ENCODE data around the gene DIDO1. TPM values are rescaled to one million over a fixed set of nuclear protein-coding genes. Genes with fewer than 3 reads are reported as not detected.

DIDO1 gene
- polyA plus RNA-seq, 2 donors, result 17.3 TPM

- Histone ChIP-seq H3K36me3 (ENCODE audit: control insufficient read depth in 2 of 2, insufficient read depth in 2 of 2, low read length in 1 of 2) (no peaks in the 10 kb centered on the region), H3K27ac (ENCODE audit: low read depth in 2 of 2, low read length in 1 of 2) (no peak overlapping the region), H3K9me3 (ENCODE audit: control insufficient read depth in 2 of 2, insufficient read depth in 1 of 2, low read depth in 1 of 2, low read length in 1 of 2) (no peaks in the 10 kb centered on the region), H3K27me3 (ENCODE audit: control insufficient read depth in 1 of 2, insufficient read depth in 2 of 2, low read length in 2 of 2) (no peaks in the 10 kb centered on the region), H3K4me1 (ENCODE audit: control insufficient read depth in 2 of 2, insufficient read depth in 2 of 2, low read length in 1 of 2) (peaks cover 0 to 3% of the 10 kb centered on the region in 2 donors), H3K4me3 (ENCODE audit: low read depth in 1 of 2, low read length in 2 of 2) (no peak overlapping the region)
- WGBS, 2 donors, result 81 to 82% methylated on average over 16 of the region's 16 CpGs
Observed at GRCh38 chr20:62841705-62842212, 84.5 kb downstream of the DIDO1 start.

- no peaks in the 10 kb centered on the region for H3K9me3 ChIP-seq (ENCODE audit: control insufficient read depth in 2 of 2, insufficient read depth in 1 of 2, low read depth in 1 of 2, low read length in 1 of 2)
- WGBS, 2 donors, result 79 to 80% methylated on average over 45 of the region's 45 CpGs
- no peak overlapping the region for H3K27ac ChIP-seq (ENCODE audit: low read depth in 2 of 2, low read length in 1 of 2)
- no peaks in the 10 kb centered on the region for H3K27me3 ChIP-seq (ENCODE audit: control insufficient read depth in 1 of 2, insufficient read depth in 2 of 2, low read length in 2 of 2)
- no peak overlapping the region for H3K4me3 ChIP-seq (ENCODE audit: low read depth in 1 of 2, low read length in 2 of 2)
- peaks cover 0 to 3% of the 10 kb centered on the region in 2 donors for H3K4me1 ChIP-seq (ENCODE audit: control insufficient read depth in 2 of 2, insufficient read depth in 2 of 2, low read length in 1 of 2)
- H3K36me3 ChIP-seq (ENCODE audit: control insufficient read depth in 2 of 2, insufficient read depth in 2 of 2, low read length in 1 of 2), result no peaks in the 10 kb centered on the region
Observed at GRCh38 chr20:62840244-62841197, 85.8 kb downstream of the DIDO1 start.

DNA sequence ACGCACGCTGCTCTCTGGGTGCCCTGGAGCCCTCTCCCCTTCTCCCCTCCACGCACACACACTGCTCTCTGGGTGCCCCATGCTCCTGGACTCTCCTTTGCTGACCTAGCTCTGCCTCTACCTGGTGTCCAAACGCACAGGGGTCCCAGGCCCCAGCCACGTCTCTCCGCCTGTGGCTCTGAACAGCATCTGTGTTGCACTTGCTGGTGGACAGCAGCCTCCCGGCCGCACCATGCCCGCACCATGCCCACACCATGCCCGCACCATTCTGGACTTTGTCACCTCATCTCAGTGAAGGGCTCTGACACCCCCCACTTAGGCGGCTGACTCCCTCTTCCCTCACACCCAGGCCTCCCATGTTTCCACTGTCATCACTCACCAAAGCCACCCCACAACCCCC lies 86.5 kb downstream of the DIDO1 start:
- Histone ChIP-seq H3K27me3 (ENCODE audit: control insufficient read depth in 1 of 2, insufficient read depth in 2 of 2, low read length in 2 of 2) (no peaks in the 10 kb centered on the region), H3K27ac (ENCODE audit: low read depth in 2 of 2, low read length in 1 of 2) (no peak overlapping the region), H3K4me3 (ENCODE audit: low read depth in 1 of 2, low read length in 2 of 2) (no peak overlapping the region), H3K36me3 (ENCODE audit: control insufficient read depth in 2 of 2, insufficient read depth in 2 of 2, low read length in 1 of 2) (no peaks in the 10 kb centered on the region), H3K4me1 (ENCODE audit: control insufficient read depth in 2 of 2, insufficient read depth in 2 of 2, low read length in 1 of 2) (peaks cover 0 to 3% of the 10 kb centered on the region in 2 donors), H3K9me3 (ENCODE audit: control insufficient read depth in 2 of 2, insufficient read depth in 1 of 2, low read depth in 1 of 2, low read length in 1 of 2) (no peaks in the 10 kb centered on the region)
- WGBS, 2 donors, result 89 to 95% methylated on average over 11 of the region's 11 CpGs

- Histone ChIP-seq H3K27ac (ENCODE audit: low read depth in 2 of 2, low read length in 1 of 2) (no peak overlapping the region), H3K4me3 (ENCODE audit: low read depth in 1 of 2, low read length in 2 of 2) (no peak overlapping the region), H3K36me3 (ENCODE audit: control insufficient read depth in 2 of 2, insufficient read depth in 2 of 2, low read length in 1 of 2) (no peaks in the 10 kb centered on the region), H3K4me1 (ENCODE audit: control insufficient read depth in 2 of 2, insufficient read depth in 2 of 2, low read length in 1 of 2) (peaks cover 0 to 3% of the 10 kb centered on the region in 2 donors), H3K27me3 (ENCODE audit: control insufficient read depth in 1 of 2, insufficient read depth in 2 of 2, low read length in 2 of 2) (no peaks in the 10 kb centered on the region), H3K9me3 (ENCODE audit: control insufficient read depth in 2 of 2, insufficient read depth in 1 of 2, low read depth in 1 of 2, low read length in 1 of 2) (no peaks in the 10 kb centered on the region)
- 88 to 89% methylated on average over 8 of the region's 8 CpGs for WGBS, 2 donors
Observed at GRCh38 chr20:62839261-62839660, 87.0 kb downstream of the DIDO1 start.

DNA sequence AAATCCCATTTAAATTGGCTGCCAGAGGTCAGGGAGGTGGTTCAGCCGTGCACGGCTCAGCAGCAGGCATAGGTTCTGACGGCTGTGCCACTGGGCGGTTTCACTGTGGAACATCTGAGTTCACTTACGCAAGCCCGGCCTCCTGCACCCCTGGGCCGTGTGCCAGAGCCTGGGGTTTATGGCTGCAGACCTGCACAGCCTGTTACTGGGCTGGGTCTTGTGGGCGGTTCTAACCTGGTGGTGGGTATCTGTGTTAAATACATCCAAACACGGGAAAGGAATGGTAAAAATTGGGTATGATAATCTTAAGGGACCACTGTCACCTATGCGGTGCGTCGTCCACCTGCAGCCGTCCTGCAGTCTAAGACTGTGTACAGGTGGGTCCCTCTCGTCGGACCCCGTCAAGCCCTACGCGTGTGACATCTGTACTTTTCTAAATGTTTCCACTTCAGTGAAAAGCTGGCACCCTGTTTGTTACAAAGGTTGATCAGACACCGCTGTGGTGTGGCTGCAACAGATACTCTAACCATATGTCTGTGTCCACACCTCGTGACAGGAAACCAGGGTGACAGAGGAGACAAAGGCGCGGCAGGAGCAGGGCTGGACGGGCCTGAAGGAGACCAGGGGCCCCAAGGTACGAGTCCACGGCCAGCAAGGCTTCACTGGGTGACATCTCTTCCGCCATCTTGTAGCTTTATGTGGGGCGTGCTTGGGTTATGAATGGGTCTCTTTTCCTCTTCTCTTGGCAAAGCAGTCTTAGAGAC lies 88.0 kb downstream of the DIDO1 start:
- H3K36me3 ChIP-seq (ENCODE audit: control insufficient read depth in 2 of 2, insufficient read depth in 2 of 2, low read length in 1 of 2), result no peaks in the 10 kb centered on the region
- H3K4me3 ChIP-seq (ENCODE audit: low read depth in 1 of 2, low read length in 2 of 2), result no peak overlapping the region
- no peaks in the 10 kb centered on the region for H3K9me3 ChIP-seq (ENCODE audit: control insufficient read depth in 2 of 2, insufficient read depth in 1 of 2, low read depth in 1 of 2, low read length in 1 of 2)
- no peak overlapping the region for H3K27ac ChIP-seq (ENCODE audit: low read depth in 2 of 2, low read length in 1 of 2)
- no peaks in the 10 kb centered on the region for H3K27me3 ChIP-seq (ENCODE audit: control insufficient read depth in 1 of 2, insufficient read depth in 2 of 2, low read length in 2 of 2)
- H3K4me1 ChIP-seq (ENCODE audit: control insufficient read depth in 2 of 2, insufficient read depth in 2 of 2, low read length in 1 of 2), result peaks cover 0 to 3% of the 10 kb centered on the region in 2 donors
- 66 to 71% methylated on average over 27 of the region's 27 CpGs for WGBS, 2 donors

GRCh38 chr20:62837790-62838127 lies 88.5 kb downstream of the DIDO1 start:
- no peaks in the 10 kb centered on the region for H3K27me3 ChIP-seq (ENCODE audit: control insufficient read depth in 1 of 2, insufficient read depth in 2 of 2, low read length in 2 of 2)
- 75 to 78% methylated on average over 8 of the region's 8 CpGs for WGBS, 2 donors
- H3K4me3 ChIP-seq (ENCODE audit: low read depth in 1 of 2, low read length in 2 of 2), result no peak overlapping the region
- H3K9me3 ChIP-seq (ENCODE audit: control insufficient read depth in 2 of 2, insufficient read depth in 1 of 2, low read depth in 1 of 2, low read length in 1 of 2), result no peaks in the 10 kb centered on the region
- H3K4me1 ChIP-seq (ENCODE audit: control insufficient read depth in 2 of 2, insufficient read depth in 2 of 2, low read length in 1 of 2), result peaks cover 0 to 6% of the 10 kb centered on the region in 2 donors
- no peaks in the 10 kb centered on the region for H3K36me3 ChIP-seq (ENCODE audit: control insufficient read depth in 2 of 2, insufficient read depth in 2 of 2, low read length in 1 of 2)
- H3K27ac ChIP-seq (ENCODE audit: low read depth in 2 of 2, low read length in 1 of 2), result no peak overlapping the region

- Histone ChIP-seq H3K36me3 (ENCODE audit: control insufficient read depth in 2 of 2, insufficient read depth in 2 of 2, low read length in 1 of 2) (no peaks in the 10 kb centered on the region), H3K27ac (ENCODE audit: low read depth in 2 of 2, low read length in 1 of 2) (no peak overlapping the region), H3K4me3 (ENCODE audit: low read depth in 1 of 2, low read length in 2 of 2) (no peak overlapping the region)
Observed at GRCh38 chr20:62836967-62837490, 89.3 kb downstream of the DIDO1 start.

DNA sequence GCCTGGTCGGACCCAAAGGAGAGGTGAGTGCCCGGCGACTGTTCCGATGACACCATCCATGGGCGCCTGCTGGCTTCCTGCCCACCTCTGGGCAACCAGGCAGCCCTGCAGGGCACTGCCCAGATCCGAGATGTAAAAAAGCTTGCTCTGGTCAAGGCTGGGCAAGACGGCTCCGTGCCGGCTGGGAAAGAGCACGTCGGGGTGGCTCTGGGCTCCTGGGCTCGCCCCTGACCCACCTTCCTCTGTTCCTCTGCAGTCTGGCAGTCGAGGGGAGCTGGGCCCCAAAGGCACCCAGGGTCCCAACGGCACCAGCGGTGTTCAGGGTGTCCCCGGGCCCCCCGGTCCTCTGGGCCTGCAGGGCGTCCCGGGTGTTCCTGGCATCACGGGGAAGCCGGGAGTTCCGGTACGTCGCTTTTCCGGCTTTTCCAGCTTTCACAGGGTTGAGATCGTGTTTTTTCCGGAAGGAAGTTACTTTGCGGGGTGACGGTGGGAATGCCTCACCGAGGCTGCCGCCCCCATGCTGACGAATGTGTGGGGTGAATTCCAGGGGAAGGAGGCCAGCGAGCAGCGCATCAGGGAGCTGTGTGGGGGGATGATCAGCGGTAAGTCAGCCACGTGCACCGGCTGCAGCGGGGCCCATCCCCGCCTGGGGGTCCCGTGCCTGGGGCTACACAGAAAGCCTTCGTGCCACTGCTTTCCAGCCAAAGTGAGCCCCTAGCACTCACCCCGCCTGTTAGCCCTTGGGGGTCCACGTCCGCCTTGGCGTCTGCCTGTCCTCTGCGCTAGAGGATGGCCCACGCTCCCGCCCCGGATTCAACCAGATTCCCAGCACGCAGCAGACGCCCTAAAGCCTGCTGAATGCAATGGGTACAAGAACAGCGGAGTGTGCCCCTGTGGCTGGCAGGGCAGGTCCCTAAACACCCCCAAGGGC lies 90.1 kb downstream of the DIDO1 start:
- WGBS, 2 donors, result 63 to 69% methylated on average over 52 of the region's 52 CpGs
- Histone ChIP-seq H3K36me3 (ENCODE audit: control insufficient read depth in 2 of 2, insufficient read depth in 2 of 2, low read length in 1 of 2) (no peaks in the 10 kb centered on the region), H3K27me3 (ENCODE audit: control insufficient read depth in 1 of 2, insufficient read depth in 2 of 2, low read length in 2 of 2) (no peaks in the 10 kb centered on the region), H3K27ac (ENCODE audit: low read depth in 2 of 2, low read length in 1 of 2) (no peak overlapping the region), H3K4me1 (ENCODE audit: control insufficient read depth in 2 of 2, insufficient read depth in 2 of 2, low read length in 1 of 2) (peaks cover 6 to 15% of the 10 kb centered on the region in 2 donors), H3K4me3 (ENCODE audit: low read depth in 1 of 2, low read length in 2 of 2) (no peak overlapping the region), H3K9me3 (ENCODE audit: control insufficient read depth in 2 of 2, insufficient read depth in 1 of 2, low read depth in 1 of 2, low read length in 1 of 2) (no peaks in the 10 kb centered on the region)

More at GRCh38 chr20:62836967-62837490, 89.3 kb downstream of the DIDO1 start:
- Histone ChIP-seq H3K9me3 (ENCODE audit: control insufficient read depth in 2 of 2, insufficient read depth in 1 of 2, low read depth in 1 of 2, low read length in 1 of 2) (no peaks in the 10 kb centered on the region), H3K4me1 (ENCODE audit: control insufficient read depth in 2 of 2, insufficient read depth in 2 of 2, low read length in 1 of 2) (peaks cover 3 to 12% of the 10 kb centered on the region in 2 donors), H3K27me3 (ENCODE audit: control insufficient read depth in 1 of 2, insufficient read depth in 2 of 2, low read length in 2 of 2) (no peaks in the 10 kb centered on the region)
- 88 to 89% methylated on average over 19 of the region's 19 CpGs for WGBS, 2 donors

Measured in esophagus (tissue), 2 donors.